ENCODE results near the gene SF3B6. TPM values are rescaled to one million over a fixed set of nuclear protein-coding genes. Genes with fewer than 3 reads are reported as not detected.
A peak's percentile ranks its signal among the peaks of the same experiment; 100 is the strongest.

Gene SF3B6, protein sequence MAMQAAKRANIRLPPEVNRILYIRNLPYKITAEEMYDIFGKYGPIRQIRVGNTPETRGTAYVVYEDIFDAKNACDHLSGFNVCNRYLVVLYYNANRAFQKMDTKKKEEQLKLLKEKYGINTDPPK
- 55.2 TPM for total RNA-seq
- long read RNA-seq, transcript SF3B6-201 (4 exons, 770 nt), result major isoform, 36 of 37 reads
- long read RNA-seq, partial matches to known transcripts, result 1 of 37 reads
- long read RNA-seq, other reads (novel, unspliced or antisense), result 0 of 37 reads

DNA sequence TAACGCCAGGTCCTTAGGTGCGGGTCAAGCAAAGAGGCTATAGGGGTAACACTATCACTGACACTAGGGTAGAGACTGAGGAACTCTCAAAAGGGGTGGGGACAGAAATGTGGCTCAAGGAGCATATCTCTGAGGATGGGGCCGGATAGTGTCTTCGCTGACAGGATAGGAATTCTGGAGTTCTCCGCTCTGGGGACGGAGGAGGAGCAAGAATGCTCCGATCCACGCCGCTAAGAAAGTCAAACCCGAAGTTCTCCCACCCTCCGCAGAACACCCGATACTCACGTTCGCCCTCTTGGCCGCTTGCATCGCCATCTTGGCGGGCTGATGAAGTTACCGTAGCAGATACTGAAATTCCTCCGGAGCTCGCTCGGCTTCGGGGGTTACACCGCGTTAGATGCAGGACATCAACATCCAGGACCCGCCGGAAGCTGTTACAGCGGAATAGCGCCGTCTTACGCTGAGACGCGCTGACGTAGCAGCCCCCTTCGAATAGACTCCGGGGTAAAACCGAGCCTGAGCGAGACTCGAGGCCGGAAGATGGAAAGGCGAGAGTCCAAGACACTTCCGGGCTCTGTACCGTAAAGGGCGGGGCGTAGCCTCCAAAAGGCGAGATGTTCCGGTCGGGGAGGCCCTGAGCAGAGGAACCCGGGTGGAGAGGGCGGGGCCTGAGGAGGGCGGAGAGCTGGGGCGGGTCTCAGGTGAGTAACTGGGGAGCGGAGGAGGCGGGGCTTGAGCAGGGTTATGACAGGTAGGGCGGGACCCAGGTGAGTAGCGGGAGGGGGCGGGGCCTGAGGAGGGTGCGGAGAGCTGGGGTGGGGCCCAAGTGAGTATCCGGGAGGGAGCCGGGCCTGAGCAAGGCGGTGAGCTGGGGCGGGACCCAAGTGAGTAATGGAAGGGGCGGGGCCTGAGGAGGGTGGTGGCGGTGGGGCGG lies at the start of gene SF3B6:
Gene SF3B6, minus strand, starts transcription at position 412 of the 934 bp plus-strand sequence. Its CDS starts 97 bp downstream, at position 315.
- TF ChIP-seq CTCF (IDR thresholded peaks at IDR 0.05), result no peak
- H3K4me1 ChIP-seq, result peaks cover 18% of the 10 kb centered on the region
- peak within 1 kb of the TSS; percentile 91 for H3K27ac ChIP-seq
- H3K9me3 ChIP-seq, result no peaks in the 10 kb centered on the region
- no peaks in the 10 kb centered on the region for H3K27me3 ChIP-seq
- intact Hi-C loops (cut with DNase I), result no loop called here
- peaks cover 45% of the 10 kb centered on the region for H3K36me3 ChIP-seq
- peak; percentile 92 for ATAC-seq
- DNase-seq, result peak; percentile 100
- H3K4me3 ChIP-seq, result peak within 1 kb of the TSS; percentile 84

DNA sequence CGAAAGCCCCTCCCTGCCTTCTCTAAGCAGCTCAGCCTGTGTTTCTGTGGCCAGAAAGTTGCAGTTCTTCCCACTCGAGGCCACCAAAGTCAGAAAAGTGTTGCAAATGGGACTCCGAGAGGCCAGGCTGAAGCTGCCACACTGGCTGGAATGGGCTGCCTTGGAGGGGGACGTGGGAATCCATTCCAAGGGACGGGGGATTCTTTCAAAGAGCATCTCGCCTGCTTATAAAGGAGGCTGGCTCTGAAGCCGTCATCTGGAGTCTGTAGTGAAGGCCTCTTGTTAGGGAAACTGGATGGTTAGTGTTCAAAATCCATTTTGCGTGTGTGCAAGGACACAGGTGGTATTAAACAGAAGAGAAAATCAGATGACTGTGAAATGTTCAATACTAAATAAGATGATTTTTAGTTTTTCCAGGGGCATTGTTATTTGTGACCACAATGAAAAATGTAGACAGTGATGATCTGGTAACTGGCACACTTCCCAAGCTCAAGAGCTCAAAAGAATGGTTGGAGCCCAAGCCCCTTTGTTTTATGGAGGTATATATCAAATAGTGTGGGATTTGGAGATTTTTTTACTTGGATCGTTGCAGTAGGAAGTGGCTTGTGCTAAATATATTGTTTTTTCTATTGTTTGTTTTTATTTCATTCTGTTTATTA lies 47.9 kb upstream of the SF3B6 start:
- Histone ChIP-seq H3K27me3 (no peaks in the 10 kb centered on the region), H3K4me1 (peaks cover 5% of the 10 kb centered on the region), H3K27ac (peak overlapping the region; percentile 90), H3K9me3 (no peaks in the 10 kb centered on the region), H3K36me3 (no peaks in the 10 kb centered on the region), H3K4me3 (peak overlapping the region; percentile 82)
- no peak for TF ChIP-seq CTCF (IDR thresholded peaks at IDR 0.05)
- DNase-seq (no peak), ATAC-seq (no peak)
- intact Hi-C loops (cut with DNase I), result no loop called here

- peak within 1 kb of the TSS; percentile 82 for H3K4me3 ChIP-seq
- H3K36me3 ChIP-seq, result no peaks in the 10 kb centered on the region
- no peaks in the 10 kb centered on the region for H3K9me3 ChIP-seq
- TF ChIP-seq CTCF (IDR thresholded peaks at IDR 0.05), result no peak
- ATAC-seq (peak; percentile 99), DNase-seq (peak; percentile 96)
- peak within 1 kb of the TSS; percentile 90 for H3K27ac ChIP-seq
- H3K4me1 ChIP-seq, result peaks cover 5% of the 10 kb centered on the region
- H3K27me3 ChIP-seq, result no peaks in the 10 kb centered on the region
- intact Hi-C loops (cut with DNase I), result no loop called here
Measured at GRCh38 chr2:24123195-24123921, 47.2 kb upstream of the SF3B6 start, which contains the start of the genes FAM228B and PFN4. TSS of gene FAM228B (plus strand) at chr2:24123469. CDS start at chr2:24124362, 893 bp downstream. TSS of gene PFN4 (minus strand) at chr2:24123334. CDS start at chr2:24122535, 799 bp downstream.

- DNase-seq (no peak), ATAC-seq (no peak)
- intact Hi-C loops (cut with DNase I), result no loop called here
Measured at GRCh38 chr2:24122366-24123194, 46.5 kb upstream of the SF3B6 start.

More at GRCh38 chr2:24122366-24123194, 46.5 kb upstream of the SF3B6 start:
- no peak for TF ChIP-seq CTCF (IDR thresholded peaks at IDR 0.05)
- H3K27me3 ChIP-seq, result no peaks in the 10 kb centered on the region
- H3K4me1 ChIP-seq, result peaks cover 5% of the 10 kb centered on the region
- H3K4me3 ChIP-seq, result peak overlapping the region; percentile 82
- no peaks in the 10 kb centered on the region for H3K36me3 ChIP-seq
- H3K9me3 ChIP-seq, result no peaks in the 10 kb centered on the region
- H3K27ac ChIP-seq, result peak overlapping the region; percentile 90

Measured in upper lobe of right lung (tissue), 1 donor.